ENCODE measurements around the gene KARS1. TPM values are rescaled to one million over a fixed set of nuclear protein-coding genes. Genes with fewer than 3 reads are reported as not detected.

The KARS1 gene
- total RNA-seq, 2 donors from 2014 or later, result 49.8 TPM

- H3K27ac ChIP-seq, result no peak overlapping the region
- peaks cover 15% of the 10 kb centered on the region for H3K4me1 ChIP-seq
- ATAC-seq, result no peak
- DNase-seq, result no peak
- no peaks in the 10 kb centered on the region for H3K27me3 ChIP-seq
- WGBS, 2 donors, result 88 to 89% methylated on average over 6 of the region's 6 CpGs
- H3K4me3 ChIP-seq, result no peak overlapping the region
- no peaks in the 10 kb centered on the region for H3K9me3 ChIP-seq
- TF ChIP-seq CTCF (IDR thresholded peaks at IDR 0.05) (no peak), POLR2A (IDR thresholded peaks at IDR 0.05) (no peak)
- intact Hi-C loops (cut with DNase I), result loop anchor here (10.0 kb wide), 1 partner anchor 124 kb away; no protein-coding TSS in a partner anchor
- H3K36me3 ChIP-seq (replicated peaks in 1 of 2; ENCODE audit: insufficient read depth in 1 of 2, low read depth in 2 of 2), result peaks cover 6 to 30% of the 10 kb centered on the region in 2 donors
These were observed 6.9 kb downstream of the KARS1 start for GRCh38 chr16:75640598-75640997.

GRCh38 chr16:75635036-75635435, 12.4 kb downstream of the KARS1 start:
- intact Hi-C loops (cut with DNase I), result loop anchor here (10.0 kb wide), 1 partner anchor 180 kb away; no protein-coding TSS in a partner anchor
- no peaks in the 10 kb centered on the region for H3K9me3 ChIP-seq
- ATAC-seq (no peak), DNase-seq (no peak)
- WGBS, 2 donors, result 84 to 89% methylated on average over 3 of the region's 3 CpGs
- TF ChIP-seq POLR2A (IDR thresholded peaks at IDR 0.05) (no peak), CTCF (IDR thresholded peaks at IDR 0.05) (no peak)
- peaks cover 12 to 59% of the 10 kb centered on the region in 2 donors for H3K36me3 ChIP-seq (replicated peaks in 1 of 2; ENCODE audit: insufficient read depth in 1 of 2, low read depth in 2 of 2)
- H3K27ac ChIP-seq, result no peak overlapping the region
- H3K27me3 ChIP-seq, result no peaks in the 10 kb centered on the region
- no peak overlapping the region for H3K4me3 ChIP-seq
- no peaks in the 10 kb centered on the region for H3K4me1 ChIP-seq

- Histone ChIP-seq H3K9me3 (no peaks in the 10 kb centered on the region), H3K4me3 (no peak overlapping the region), H3K4me1 (no peaks in the 10 kb centered on the region), H3K27ac (no peak overlapping the region), H3K27me3 (no peaks in the 10 kb centered on the region), H3K36me3 (replicated peaks in 1 of 2; ENCODE audit: insufficient read depth in 1 of 2, low read depth in 2 of 2) (peaks cover 19 to 69% of the 10 kb centered on the region in 2 donors)
- intact Hi-C loops (cut with DNase I), result loop anchor here (10.0 kb wide), 1 partner anchor 178 kb away; no protein-coding TSS in a partner anchor
- TF ChIP-seq POLR2A (IDR thresholded peaks at IDR 0.05) (no peak), CTCF (IDR thresholded peaks at IDR 0.05) (no peak)
- DNase-seq (no peak), ATAC-seq (no peak)
- WGBS, 2 donors, result 81 to 82% methylated on average over 8 of the region's 8 CpGs
These were observed 14.6 kb downstream of the KARS1 start for GRCh38 chr16:75632857-75633256.

GRCh38 chr16:75630052-75630451, 17.4 kb downstream of the KARS1 start:
- Histone ChIP-seq H3K4me3 (no peak overlapping the region), H3K27me3 (no peaks in the 10 kb centered on the region), H3K27ac (no peak overlapping the region), H3K36me3 (replicated peaks in 1 of 2; ENCODE audit: insufficient read depth in 1 of 2, low read depth in 2 of 2) (peaks cover 16 to 60% of the 10 kb centered on the region in 2 donors), H3K4me1 (no peaks in the 10 kb centered on the region), H3K9me3 (no peaks in the 10 kb centered on the region)
- 84 to 87% methylated on average over 2 to 3 of the region's 3 CpGs for WGBS, 2 donors
- DNase-seq, result no peak
- intact Hi-C loops (cut with DNase I), result loop anchor here (10.0 kb wide), 1 partner anchor 175 kb away; no protein-coding TSS in a partner anchor
- no peak for ATAC-seq
- no peak for TF ChIP-seq CTCF (IDR thresholded peaks at IDR 0.05)

- Histone ChIP-seq H3K9me3 (no peaks in the 10 kb centered on the region), H3K27me3 (no peaks in the 10 kb centered on the region), H3K4me3 (no peak overlapping the region), H3K27ac (no peak overlapping the region), H3K36me3 (replicated peaks in 1 of 2; ENCODE audit: insufficient read depth in 1 of 2, low read depth in 2 of 2) (peaks cover 16 to 54% of the 10 kb centered on the region in 2 donors), H3K4me1 (no peaks in the 10 kb centered on the region)
- DNase-seq (no peak), ATAC-seq (no peak)
- TF ChIP-seq CTCF (IDR thresholded peaks at IDR 0.05) (no peak), POLR2A (IDR thresholded peaks at IDR 0.05) (no peak)
- WGBS, 2 donors, result 91 to 92% methylated on average over 10 of the region's 10 CpGs
- intact Hi-C loops (cut with DNase I), result no loop called here
These were observed 18.3 kb downstream of the KARS1 start for GRCh38 chr16:75629132-75629531.

Data from body of pancreas (tissue), 4 donors.